Neuronal stem cell (in vitro differentiated cells): ENCODE results near the gene HPGD.

ENCODE experiments used
- DNase-seq: peaks from one replicate; pipeline ENCODE4 v3.0.0-alpha.2; 2013; ENCODE audit warnings: low spot score
- H2AFZ ChIP-seq: one replicate; pipeline ENCODE4 v1.6.1; 2013; ENCODE audit warnings: mild to moderate bottlenecking, low read length, inconsistent platforms
- H2AK5ac ChIP-seq: 2 replicates; pipeline ENCODE4 v1.6.1; 2013; ENCODE audit warnings: low read depth, mild to moderate bottlenecking, inconsistent platforms, low read length, moderate library complexity, mixed read lengths
- H2BK120ac ChIP-seq: 2 replicates; pipeline ENCODE4 v1.6.1; 2013; ENCODE audit warnings: low read depth, mild to moderate bottlenecking, inconsistent platforms, low read length, moderate library complexity, mixed read lengths
- H2BK12ac ChIP-seq: one replicate; pipeline ENCODE4 v1.6.1; 2013; ENCODE audit warnings: low read length, inconsistent platforms
- H2BK15ac ChIP-seq: 2 replicates; pipeline ENCODE4 v1.6.1; 2013; ENCODE audit warnings: mild to moderate bottlenecking, low read length, inconsistent platforms, mixed read lengths
- H2BK5ac ChIP-seq: one replicate; pipeline ENCODE4 v1.6.1; 2013; ENCODE audit warnings: inconsistent platforms, mild to moderate bottlenecking, low read length, moderate library complexity
- H3K14ac ChIP-seq: one replicate; pipeline ENCODE4 v1.6.1; 2013; ENCODE audit warnings: low read length, inconsistent platforms
- H3K18ac ChIP-seq: 2 replicates; pipeline ENCODE4 v1.6.1; 2013; ENCODE audit warnings: low read length, inconsistent platforms
- H3K23ac ChIP-seq: 2 replicates; pipeline ENCODE4 v1.6.1; 2013; ENCODE audit warnings: low read depth, mild to moderate bottlenecking, mixed read lengths, low read length, inconsistent platforms; ENCODE audit not compliant: poor library complexity
- H3K27ac ChIP-seq: replicated peaks from 3 replicates; pipeline ENCODE4 v1.5.1; 2013; ENCODE audit warnings: low read length, inconsistent platforms
- H3K27me3 ChIP-seq, 3 experiments: 2 replicates each; pipeline ENCODE4 v1.6.1; 2013; ENCODE audit warnings: low read length in 3 of 3, mild to moderate bottlenecking in 2 of 3, inconsistent platforms in 1 of 3, low read depth in 1 of 3, mixed read lengths in 1 of 3, moderate library complexity in 1 of 3; ENCODE audit not compliant: control insufficient read depth in 3 of 3, insufficient read depth in 3 of 3
- H3K36me3 ChIP-seq, 2 donors: replicated peaks in 1 of 2; 2 replicates each; pipeline ENCODE4 v1.6.1; 2013; ENCODE audit warnings: low read length in 2 of 2; ENCODE audit not compliant: control insufficient read depth in 2 of 2, insufficient read depth in 2 of 2
- H3K4ac ChIP-seq: 2 replicates; pipeline ENCODE4 v1.6.1; 2013; ENCODE audit warnings: inconsistent platforms, mild to moderate bottlenecking, low read length, moderate library complexity
- H3K4me1 ChIP-seq, 2 donors: 1 replicate in 1 of 2; 2 replicates in 1 of 2; pipeline ENCODE4 v1.6.1; 2013; ENCODE audit warnings: low read length in 2 of 2, low read depth in 1 of 2; ENCODE audit not compliant: control insufficient read depth in 2 of 2, insufficient read depth in 1 of 2
- H3K4me2 ChIP-seq: one replicate; pipeline ENCODE4 v1.6.1; 2013; ENCODE audit warnings: mild to moderate bottlenecking, low read length, inconsistent platforms; ENCODE audit not compliant: insufficient read depth, poor library complexity, severe bottlenecking
- H3K4me3 ChIP-seq, 2 donors: 2 replicates each; pipeline ENCODE4 v1.5.1; 2013; ENCODE audit warnings: low read length in 2 of 2, mild to moderate bottlenecking in 2 of 2, inconsistent platforms in 1 of 2, moderate library complexity in 1 of 2
- H3K79me1 ChIP-seq: one replicate; pipeline ENCODE4 v1.6.1; 2013; ENCODE audit warnings: low read depth, mild to moderate bottlenecking, inconsistent platforms, low read length, moderate library complexity
- H3K9ac ChIP-seq: one replicate; pipeline ENCODE4 v1.6.1; 2013; ENCODE audit warnings: mild to moderate bottlenecking, low read depth, low read length, inconsistent platforms; ENCODE audit not compliant: poor library complexity
- H3K9me3 ChIP-seq, 2 donors: replicated peaks in 1 of 2; 2 replicates each; pipeline versions ENCODE3 to v1.6.1; 2013; ENCODE audit warnings: low read length in 2 of 2, mild to moderate bottlenecking in 2 of 2, inconsistent platforms in 1 of 2, low read depth in 1 of 2, mixed read lengths in 1 of 2, moderate library complexity in 1 of 2; ENCODE audit not compliant: control insufficient read depth in 2 of 2, insufficient read depth in 1 of 2
- H4K8ac ChIP-seq: one replicate; pipeline ENCODE4 v1.6.1; 2013; ENCODE audit warnings: low read depth, mild to moderate bottlenecking, inconsistent platforms, low read length, moderate library complexity
- H4K91ac ChIP-seq: one replicate; pipeline ENCODE4 v1.6.1; 2013; ENCODE audit warnings: low read length, low read depth, mild to moderate bottlenecking, inconsistent platforms; ENCODE audit not compliant: poor library complexity
- WGBS, 2 donors: extraction: QIAGEN DNeasy Blood & Tissue Kit; methylation state at CpG; one replicate each; pipeline ENCODE4 v1.1.7; 2013; ENCODE audit warnings: missing lambda C conversion rate in 2 of 2, mixed read lengths in 1 of 2; ENCODE audit not compliant: insufficient read length in 2 of 2, insufficient replicate concordance in 1 of 2; ENCODE audit errors: extremely low coverage in 2 of 2; 5-methylcytosine and 5-hydroxymethylcytosine counted together

Gene HPGD

DNA sequence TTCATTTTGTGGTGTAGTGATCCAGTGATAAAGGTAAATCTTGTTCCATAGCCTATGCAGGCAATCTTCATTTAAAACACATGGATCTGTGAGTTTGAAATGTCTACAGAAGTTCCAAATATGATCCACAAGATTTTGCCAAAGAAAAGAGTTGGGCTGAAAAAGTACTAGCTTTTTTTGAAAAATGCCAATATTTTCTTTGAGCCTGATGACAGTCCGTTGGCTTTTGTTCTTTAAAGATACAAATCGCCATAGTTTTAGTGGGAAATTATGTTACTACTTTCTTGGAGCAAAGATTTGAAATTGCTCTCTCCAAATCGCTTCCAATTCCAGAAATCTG is 71.5 kb downstream of the HPGD start:
- H2AFZ ChIP-seq, result no peak overlapping the region
- no peak overlapping the region for H3K9ac ChIP-seq
- H3K4ac ChIP-seq, result no peak overlapping the region
- H2BK12ac ChIP-seq, result no peak overlapping the region
- no peak for DNase-seq
- no peaks in the 10 kb centered on the region for H3K4me1 ChIP-seq
- H4K91ac ChIP-seq, result no peak overlapping the region
- no peaks in the 10 kb centered on the region for H3K9me3 ChIP-seq
- no peak overlapping the region for H3K4me3 ChIP-seq
- no peak overlapping the region for H3K18ac ChIP-seq
- H3K4me2 ChIP-seq, result no peak overlapping the region
- H3K36me3 ChIP-seq, result no peaks in the 10 kb centered on the region
- H3K27me3 ChIP-seq, result no peaks in the 10 kb centered on the region
- no peak overlapping the region for H3K14ac ChIP-seq
- no peaks in the 10 kb centered on the region for H3K79me1 ChIP-seq
- H2AK5ac ChIP-seq, result no peak overlapping the region
- no peak overlapping the region for H3K27ac ChIP-seq
- H3K23ac ChIP-seq, result no peak overlapping the region
- no CpG with 5 or more reads among the region's 3 CpGs for WGBS, 2 donors
- H4K8ac ChIP-seq, result no peak overlapping the region
- no peak overlapping the region for H2BK5ac ChIP-seq
- no peak overlapping the region for H2BK120ac ChIP-seq
- H2BK15ac ChIP-seq, result no peak overlapping the region

DNA sequence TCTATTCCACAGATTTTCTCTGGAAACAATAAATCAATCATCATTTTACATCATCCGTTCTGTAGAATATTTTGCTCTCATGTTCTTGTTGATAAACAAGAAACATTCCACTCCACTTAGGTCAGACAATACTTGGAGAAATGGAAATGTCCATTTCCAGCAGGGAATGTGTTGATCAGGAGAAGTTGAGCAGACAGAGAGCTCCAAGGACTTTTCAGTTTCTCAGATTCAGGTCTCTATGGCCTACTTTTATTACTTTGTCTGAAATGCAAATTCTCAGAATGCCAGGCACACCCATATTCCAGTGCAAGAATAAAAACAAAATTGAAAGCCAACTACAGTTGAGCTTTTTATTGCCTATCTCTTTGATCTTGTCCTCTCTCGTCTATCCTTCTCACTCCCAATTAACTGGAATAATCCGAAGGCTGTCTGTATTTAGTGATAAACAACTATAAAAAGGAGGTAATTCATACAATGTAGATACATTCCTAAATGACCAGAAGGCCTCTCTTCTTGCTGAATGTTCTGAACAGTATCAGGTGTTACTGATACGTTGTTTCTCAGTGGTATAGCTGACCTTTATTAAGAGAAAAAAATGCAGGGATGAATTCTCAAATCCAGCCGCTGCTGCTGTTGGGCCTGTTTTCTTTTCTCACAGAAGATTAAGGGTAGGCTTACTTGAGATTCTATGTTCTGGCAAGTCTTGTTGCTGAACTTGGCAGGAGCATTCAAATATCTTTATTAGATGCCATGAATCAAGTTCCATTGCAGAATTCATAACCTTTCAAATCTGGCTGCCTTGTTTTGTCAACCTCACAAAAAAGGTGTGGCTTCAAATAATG is 72.1 kb downstream of the HPGD start:
- WGBS, 2 donors, result no CpG with 5 or more reads among the region's 5 CpGs

DNA sequence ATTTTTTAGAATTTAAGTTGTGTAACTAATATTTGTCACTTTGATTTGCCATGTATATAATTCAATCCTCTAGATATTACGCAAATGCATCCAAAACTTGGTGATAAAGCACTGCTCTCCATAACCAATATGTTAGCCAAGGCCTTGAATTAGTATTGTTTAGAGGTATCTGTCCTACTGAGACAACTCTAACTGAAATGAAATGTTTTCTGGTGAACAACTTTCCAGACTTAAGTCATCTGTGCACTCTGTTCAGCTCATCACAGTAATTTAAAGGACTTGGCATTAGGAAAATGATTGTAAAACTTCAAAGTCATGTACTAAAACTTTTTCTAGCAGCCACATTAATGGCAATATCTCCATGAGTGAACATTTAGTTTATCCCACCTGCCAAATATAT is 73.1 kb downstream of the HPGD start:
- no peak for DNase-seq
- H2BK5ac ChIP-seq, result no peak overlapping the region
- no peak overlapping the region for H4K91ac ChIP-seq
- WGBS, 2 donors, result no CpG with 5 or more reads among the region's 1 CpG
- H2AFZ ChIP-seq, result no peak overlapping the region
- H3K4ac ChIP-seq, result no peak overlapping the region
- no peaks in the 10 kb centered on the region for H3K27me3 ChIP-seq
- H4K8ac ChIP-seq, result no peak overlapping the region
- H2BK12ac ChIP-seq, result no peak overlapping the region
- H2AK5ac ChIP-seq, result no peak overlapping the region
- H3K14ac ChIP-seq, result no peak overlapping the region
- no peak overlapping the region for H3K9ac ChIP-seq
- no peak overlapping the region for H3K18ac ChIP-seq
- no peak overlapping the region for H2BK120ac ChIP-seq
- H3K4me2 ChIP-seq, result no peak overlapping the region
- H3K27ac ChIP-seq, result no peak overlapping the region
- H3K9me3 ChIP-seq, result no peaks in the 10 kb centered on the region
- no peak overlapping the region for H3K4me3 ChIP-seq
- H3K36me3 ChIP-seq, result no peaks in the 10 kb centered on the region
- H3K23ac ChIP-seq, result no peak overlapping the region
- H3K4me1 ChIP-seq, result no peaks in the 10 kb centered on the region
- H2BK15ac ChIP-seq, result no peak overlapping the region
- no peaks in the 10 kb centered on the region for H3K79me1 ChIP-seq

More for the DNA sequence above, 72.1 kb downstream of the HPGD start:
- Histone ChIP-seq H3K79me1 (no peaks in the 10 kb centered on the region), H2AFZ (no peak overlapping the region), H3K4me3 (no peak overlapping the region), H4K91ac (no peak overlapping the region), H2BK120ac (no peak overlapping the region), H2BK12ac (no peak overlapping the region), H3K14ac (no peak overlapping the region), H3K4me2 (no peak overlapping the region), H3K4ac (no peak overlapping the region), H3K27me3 (no peaks in the 10 kb centered on the region), H2BK15ac (no peak overlapping the region), H3K36me3 (no peaks in the 10 kb centered on the region), H4K8ac (no peak overlapping the region), H3K18ac (no peak overlapping the region), H2AK5ac (no peak overlapping the region), H3K9ac (no peak overlapping the region), H3K27ac (no peak overlapping the region), H3K9me3 (no peaks in the 10 kb centered on the region), H2BK5ac (no peak overlapping the region), H3K4me1 (no peaks in the 10 kb centered on the region), H3K23ac (no peak overlapping the region)
- no peak for DNase-seq

DNA sequence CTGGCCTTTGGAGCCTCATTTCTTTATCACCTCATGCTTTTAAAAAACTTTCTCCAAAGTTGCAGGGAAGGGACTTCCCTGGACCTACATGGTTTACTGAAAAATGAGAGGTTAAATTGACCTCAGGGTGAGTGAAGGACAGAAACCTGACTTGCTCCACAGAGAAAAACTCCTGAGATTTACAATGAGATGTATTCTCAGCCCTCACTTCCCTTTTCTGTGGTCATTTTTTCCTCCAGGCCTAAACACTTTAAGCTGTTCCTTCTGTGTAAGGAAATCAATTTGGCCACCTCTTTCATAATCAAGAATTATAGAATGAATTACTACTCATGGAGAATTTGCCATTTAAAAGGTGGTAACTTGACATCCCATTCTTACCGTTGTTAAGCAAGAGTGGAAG is 77.9 kb downstream of the HPGD start:
- no peak overlapping the region for H3K4me3 ChIP-seq
- H3K4me1 ChIP-seq, result no peaks in the 10 kb centered on the region
- no peak overlapping the region for H2AK5ac ChIP-seq
- no peak overlapping the region for H3K14ac ChIP-seq
- no peak overlapping the region for H2BK5ac ChIP-seq
- no peak overlapping the region for H3K9ac ChIP-seq
- no peaks in the 10 kb centered on the region for H3K79me1 ChIP-seq
- no peak overlapping the region for H3K23ac ChIP-seq
- no peak overlapping the region for H4K91ac ChIP-seq
- no peaks in the 10 kb centered on the region for H3K27me3 ChIP-seq
- no peak overlapping the region for H2BK12ac ChIP-seq
- DNase-seq, result no peak
- no peak overlapping the region for H3K27ac ChIP-seq
- no peak overlapping the region for H2BK120ac ChIP-seq
- H3K36me3 ChIP-seq, result no peaks in the 10 kb centered on the region
- WGBS, 2 donors, result no CpG with 5 or more reads among the region's 1 CpG
- no peak overlapping the region for H3K4ac ChIP-seq
- H3K9me3 ChIP-seq, result no peaks in the 10 kb centered on the region
- H4K8ac ChIP-seq, result no peak overlapping the region
- no peak overlapping the region for H2BK15ac ChIP-seq
- H3K4me2 ChIP-seq, result no peak overlapping the region
- H3K18ac ChIP-seq, result no peak overlapping the region
- no peak overlapping the region for H2AFZ ChIP-seq
